MM.1S (cell line): Measurements from ENCODE around the gene TMEM184B.

Source experiments
- DNase-seq: peaks from one replicate; pipeline ENCODE4 v3.0.0-alpha.2; 2015
- H2AFZ ChIP-seq: fragments of 300-600 bp; sonication (generic); 2 replicates; pipeline ENCODE4 v1.6.0; 2016; ENCODE audit warnings: antibody characterized with exemption, low read length
- H3F3A ChIP-seq: fragments of 300-600 bp; sonication (generic); 2 replicates; pipeline ENCODE4 v1.6.1; 2016; ENCODE audit warnings: mild to moderate bottlenecking, antibody characterized with exemption, low read length, moderate library complexity, mixed read lengths; ENCODE audit not compliant: insufficient read depth
- H3K27ac ChIP-seq: fragments of 300-600 bp; sonication (generic); 2 replicates; pipeline ENCODE4 v1.5.1; 2016; ENCODE audit warnings: mild to moderate bottlenecking, low read length
- H3K27me3 ChIP-seq: fragments of 300-600 bp; sonication (generic); replicated peaks from 2 replicates; pipeline ENCODE4 v1.6.0; 2016; ENCODE audit warnings: low read length; ENCODE audit not compliant: insufficient read depth
- H3K36me3 ChIP-seq: fragments of 300-600 bp; sonication (generic); replicated peaks from 2 replicates; pipeline ENCODE4 v1.6.1; 2016; ENCODE audit warnings: mild to moderate bottlenecking, low read length, mixed read lengths; ENCODE audit not compliant: insufficient read depth
- H3K4me1 ChIP-seq: fragments of 300-600 bp; sonication (generic); 2 replicates; pipeline ENCODE4 v1.6.1; 2016; ENCODE audit warnings: low read length, mixed read lengths
- H3K4me2 ChIP-seq: fragments of 300-600 bp; sonication (generic); 2 replicates; pipeline ENCODE4 v1.6.0; 2016; ENCODE audit warnings: low read depth, low read length
- H3K4me3 ChIP-seq: fragments of 300-600 bp; sonication (generic); 2 replicates; pipeline ENCODE4 v1.5.1; 2016; ENCODE audit warnings: low read length, mixed read lengths
- H3K79me2 ChIP-seq: fragments of 300-600 bp; sonication (generic); 2 replicates; pipeline ENCODE4 v1.6.1; 2016; ENCODE audit warnings: mixed run types, low read length, mixed read lengths
- H3K9ac ChIP-seq: fragments of 300-600 bp; sonication (generic); 2 replicates; pipeline ENCODE4 v1.6.1; 2016; ENCODE audit warnings: low read length, mixed read lengths
- H3K9me2 ChIP-seq: fragments of 300-600 bp; sonication (generic); replicated peaks from 2 replicates; pipeline ENCODE4 v1.6.1; 2016; ENCODE audit warnings: mild to moderate bottlenecking, low read length, mixed read lengths; ENCODE audit not compliant: insufficient read depth
- H3K9me3 ChIP-seq: fragments of 300-600 bp; sonication (generic); replicated peaks from 2 replicates; pipeline ENCODE4 v1.6.1; 2016; ENCODE audit warnings: mild to moderate bottlenecking, low read length, mixed read lengths; ENCODE audit not compliant: insufficient read depth
- H4K20me1 ChIP-seq: fragments of 300-600 bp; sonication (generic); 2 replicates; pipeline ENCODE4 v1.6.1; 2016; ENCODE audit warnings: mild to moderate bottlenecking, low read length, moderate library complexity, mixed read lengths; ENCODE audit not compliant: insufficient read depth
- CTCF ChIP-seq: fragments of 300-600 bp; sonication (generic); IDR thresholded peaks from 2 replicates; pipeline ENCODE4 v1.5.1; 2016; ENCODE audit warnings: antibody characterized with exemption, low read length, mixed read lengths
- EZH2 ChIP-seq: fragments of 300-600 bp; sonication (generic); optimal IDR thresholded peaks from 2 replicates; pipeline ENCODE3; 2017; ENCODE audit warnings: low read depth, mild to moderate bottlenecking, antibody characterized with exemption, low read length, mixed read lengths
- EZH2phosphoT487 ChIP-seq: fragments of 300-600 bp; sonication (generic); IDR thresholded peaks from 2 replicates; pipeline ENCODE4 v1.6.1; 2018; ENCODE audit warnings: antibody characterized with exemption, low read length

TMEM184B gene

GRCh38 chr22:38305471-38306448 is 33.0 kb upstream of the TMEM184B start:
- TF ChIP-seq EZH2phosphoT487 (no peak), CTCF (peak; percentile 43), EZH2 (no peak)
- Histone ChIP-seq H3K27me3 (no peaks in the 10 kb centered on the region), H3K4me2 (peak overlapping the region; percentile 25), H3K4me1 (peaks cover 63% of the 10 kb centered on the region), H3K9me2 (no peaks in the 10 kb centered on the region), H3K27ac (peak overlapping the region; percentile 93), H4K20me1 (peaks cover 55% of the 10 kb centered on the region), H2AFZ (no peak overlapping the region), H3F3A (peaks cover 58% of the 10 kb centered on the region), H3K9ac (peak overlapping the region; percentile 34; the same call in 1 of the 2 replicates), H3K9me3 (no peaks in the 10 kb centered on the region), H3K4me3 (peak overlapping the region; percentile 28; the same call in 1 of the 2 replicates), H3K79me2 (peaks cover 97% of the 10 kb centered on the region), H3K36me3 (peaks cover 22% of the 10 kb centered on the region)
- peak; percentile 93 for DNase-seq

- Histone ChIP-seq H3K27ac (peak overlapping the region; percentile 13; the same call in 1 of the 2 replicates), H3F3A (peaks cover 47% of the 10 kb centered on the region), H3K9ac (no peak overlapping the region), H3K9me2 (no peaks in the 10 kb centered on the region), H3K4me1 (peaks cover 50% of the 10 kb centered on the region), H3K4me3 (no peak overlapping the region), H3K36me3 (peaks cover 33% of the 10 kb centered on the region), H3K4me2 (peak overlapping the region; percentile 25; the same call in 1 of the 2 replicates), H2AFZ (no peak overlapping the region), H3K9me3 (no peaks in the 10 kb centered on the region), H4K20me1 (peaks cover 55% of the 10 kb centered on the region), H3K27me3 (no peaks in the 10 kb centered on the region), H3K79me2 (peaks cover 97% of the 10 kb centered on the region)
- TF ChIP-seq EZH2phosphoT487 (no peak), CTCF (no peak), EZH2 (no peak)
- DNase-seq, result no peak
Measured at GRCh38 chr22:38304526-38304925, 31.7 kb upstream of the TMEM184B start.

GRCh38 chr22:38303974-38304373 is 31.2 kb upstream of the TMEM184B start:
- Histone ChIP-seq H3K4me2 (peak overlapping the region; percentile 25; the same call in 1 of the 2 replicates), H2AFZ (no peak overlapping the region), H3K27ac (no peak overlapping the region), H3K36me3 (peaks cover 36% of the 10 kb centered on the region), H3K79me2 (peaks cover 97% of the 10 kb centered on the region), H3K9ac (no peak overlapping the region), H3K4me1 (peaks cover 48% of the 10 kb centered on the region), H3K9me3 (no peaks in the 10 kb centered on the region), H4K20me1 (peaks cover 55% of the 10 kb centered on the region), H3K9me2 (no peaks in the 10 kb centered on the region), H3K4me3 (no peak overlapping the region), H3K27me3 (no peaks in the 10 kb centered on the region), H3F3A (peaks cover 44% of the 10 kb centered on the region)
- TF ChIP-seq CTCF (no peak), EZH2phosphoT487 (no peak), EZH2 (no peak)
- DNase-seq, result no peak
